NCI-H524 (cell line): ENCODE measurements around the gene SFXN1.
"Not testable (repeated sequence)": the region's sequence is repeated elsewhere in the genome, so short reads cannot be mapped to it uniquely, and the experiment has no call there.

Experiments
- DNase-seq, 2 experiments: peaks; one replicate each; lab custom pipeline; 2025; lab: John Stamatoyannopoulos, UW

Gene SFXN1

GRCh38 chr5:175494264-175495183 is 16.2 kb downstream of the SFXN1 start:
- no peak for DNase-seq

DNA sequence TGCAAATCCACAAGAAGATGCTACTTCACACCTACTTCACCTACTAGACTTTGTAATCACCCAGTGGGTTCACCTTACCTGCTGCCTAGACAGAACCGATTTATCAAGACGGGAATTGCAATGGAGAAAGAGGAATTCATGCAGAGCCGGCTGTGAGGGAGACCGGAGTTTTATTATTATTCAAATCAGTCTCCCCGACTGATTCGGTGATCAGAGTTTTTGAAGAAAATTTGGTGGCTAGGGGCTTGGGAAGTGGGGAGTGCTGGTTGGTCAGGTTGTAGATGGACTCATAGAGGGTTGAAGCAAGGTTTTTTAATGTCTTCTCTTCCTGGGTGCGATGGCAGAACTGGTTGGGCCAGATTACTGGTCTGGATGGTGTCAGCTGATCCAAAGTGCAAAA is 23.4 kb downstream of the SFXN1 start:
- no peak for DNase-seq

GRCh38 chr5:175507671-175508070 is 29.3 kb downstream of the SFXN1 start:
- not testable (repeated sequence) for DNase-seq

DNA sequence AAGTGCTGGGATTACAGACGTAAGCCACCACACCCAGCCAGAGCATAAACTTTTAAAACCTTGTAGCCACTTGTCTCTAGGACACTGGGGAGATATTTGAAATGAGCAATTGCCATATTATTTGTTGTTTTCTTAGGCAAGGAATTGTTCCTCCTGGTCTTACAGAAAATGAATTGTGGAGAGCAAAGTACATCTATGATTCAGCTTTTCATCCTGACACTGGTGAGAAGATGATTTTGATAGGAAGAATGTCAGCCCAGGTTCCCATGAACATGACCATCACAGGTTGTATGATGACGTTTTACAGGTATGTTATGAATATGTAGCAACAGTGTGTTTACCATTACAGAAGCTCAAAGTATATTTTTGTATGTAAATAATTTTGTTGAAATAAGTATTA is 30.5 kb downstream of the SFXN1 start:
- DNase-seq: no peak

- no peak for DNase-seq
Measured at GRCh38 chr5:175513297-175513696, 34.9 kb downstream of the SFXN1 start.

DNA sequence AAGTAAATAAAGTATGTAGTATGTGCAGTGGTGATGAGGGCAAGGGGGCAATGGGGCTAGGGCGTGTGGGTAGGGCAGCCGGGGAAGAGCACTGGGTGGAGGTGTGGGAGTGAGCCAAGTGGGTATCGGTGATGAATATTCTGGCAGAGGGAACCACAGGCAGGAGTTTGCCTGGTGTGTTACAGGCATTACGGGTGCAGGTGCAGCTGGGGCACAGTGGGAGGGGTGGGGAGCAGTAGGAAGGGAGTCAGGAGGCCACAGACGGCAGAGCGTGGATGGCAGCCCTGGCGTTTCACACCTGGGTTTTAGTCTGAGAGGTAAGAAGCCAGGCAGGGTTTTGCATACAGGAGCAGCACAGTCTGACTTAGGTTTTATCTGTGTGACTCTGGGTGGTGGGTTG is 35.4 kb downstream of the SFXN1 start:
- no peak for DNase-seq

DNA sequence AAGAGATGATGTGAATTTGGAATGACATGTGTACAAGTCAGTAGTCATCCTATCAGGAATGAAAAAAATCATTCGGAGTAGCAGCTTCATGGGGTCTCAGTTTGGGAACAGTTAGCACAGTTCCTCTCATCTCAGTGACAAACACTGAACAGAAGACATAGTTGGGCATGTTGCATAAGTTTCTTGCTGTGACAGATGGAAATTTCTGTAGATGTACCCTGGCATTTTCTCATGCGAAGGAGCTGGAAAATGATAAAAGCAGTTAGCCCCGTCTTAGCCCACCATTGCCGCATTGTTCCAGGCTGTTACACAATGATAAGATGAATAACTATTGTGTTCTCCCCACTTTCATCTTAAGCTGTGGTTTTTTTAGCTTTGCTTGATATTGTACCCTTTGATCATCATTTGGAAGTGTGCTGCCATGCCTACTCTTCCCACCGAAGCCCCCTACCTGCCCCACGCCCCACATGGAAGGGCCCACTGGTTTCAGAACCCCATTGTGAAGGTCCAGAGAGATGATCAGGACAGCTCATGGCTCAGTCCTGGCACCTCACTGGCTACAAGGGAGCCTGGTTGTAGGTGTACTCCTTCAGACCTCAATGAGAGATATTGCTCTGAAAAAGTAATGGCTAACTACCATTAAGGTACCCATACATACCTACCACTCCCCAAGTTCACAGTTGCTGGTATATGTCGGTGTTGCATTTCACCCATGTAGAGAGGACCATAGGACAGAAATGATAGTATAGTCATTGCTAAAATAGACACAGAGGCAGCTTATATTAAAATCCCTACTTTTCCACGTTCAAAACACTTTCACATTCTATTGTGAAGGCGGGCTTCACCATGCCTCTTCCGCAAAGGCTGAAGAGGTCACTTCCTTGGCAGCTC is 38.8 kb downstream of the SFXN1 start:
- DNase-seq: no peak

DNA sequence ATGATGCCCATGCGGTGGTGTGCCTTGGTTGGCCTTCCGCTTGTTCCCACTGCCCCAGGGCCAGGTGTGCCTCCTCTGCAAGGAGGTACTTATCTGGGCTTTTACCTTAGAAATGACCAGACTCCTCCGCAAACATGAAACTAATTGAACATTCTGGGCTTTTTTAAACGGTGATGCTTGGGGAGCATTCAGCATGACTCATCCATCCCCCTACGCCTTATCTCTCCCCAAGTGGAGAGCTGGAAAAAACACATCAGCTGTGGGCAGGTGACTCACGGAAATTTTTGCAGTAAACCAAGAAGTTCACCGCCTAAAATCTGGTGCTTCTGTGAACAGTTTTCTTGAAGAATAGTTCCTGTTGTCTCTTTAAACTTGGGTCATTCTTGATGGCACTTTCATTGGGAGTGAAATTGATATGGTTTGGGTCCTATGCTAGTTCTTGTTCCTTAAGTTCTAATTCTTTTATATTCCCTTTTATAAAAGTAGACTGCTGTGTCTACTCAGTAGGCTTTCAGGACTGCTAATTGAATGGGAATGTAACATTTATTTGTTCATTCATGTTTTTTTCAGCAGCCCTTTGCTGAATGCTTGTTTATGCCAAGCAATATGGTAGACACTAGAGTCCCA is 39.6 kb downstream of the SFXN1 start:
- DNase-seq: no peak

DNA sequence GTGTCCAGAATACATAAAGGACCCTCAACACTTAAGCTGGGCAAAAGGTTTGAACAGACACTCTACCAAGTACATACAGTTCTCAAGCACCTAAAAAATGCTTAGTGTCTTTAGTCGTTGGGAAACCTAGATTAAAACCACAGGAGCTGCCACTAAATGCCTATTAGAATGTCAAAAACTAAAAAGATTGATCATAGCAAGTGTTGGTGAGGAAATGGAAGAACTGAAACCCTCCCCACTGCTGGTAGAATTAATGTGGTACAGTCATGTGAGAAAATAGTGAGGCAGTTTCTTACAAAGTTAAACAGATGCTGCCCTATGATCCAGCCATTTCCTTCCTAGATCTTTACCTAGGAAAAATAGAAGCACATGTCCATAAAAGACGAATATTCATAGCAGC is 40.6 kb downstream of the SFXN1 start:
- no peak for DNase-seq

DNA sequence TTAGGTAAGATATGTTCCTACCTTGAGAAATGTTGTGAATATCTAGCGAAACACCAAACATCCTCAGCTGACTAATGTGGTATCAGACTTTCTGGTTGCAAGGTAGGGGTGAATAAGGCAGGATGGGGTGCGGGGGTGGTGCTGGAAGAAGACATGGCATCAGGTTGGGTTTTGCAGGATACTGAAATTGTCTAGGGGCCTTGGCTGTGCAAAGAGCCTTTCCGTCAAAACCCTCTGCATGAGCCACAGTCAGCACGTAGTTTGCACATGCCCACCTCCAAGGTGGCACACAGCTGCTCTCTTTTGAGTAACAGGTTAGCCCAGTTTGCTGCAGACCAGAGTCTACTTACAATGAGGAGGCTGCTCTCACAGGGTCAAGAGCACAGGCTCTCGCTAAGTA is 42.0 kb downstream of the SFXN1 start:
- peak in 1 of 2 experiments; percentile 85 for DNase-seq

DNA sequence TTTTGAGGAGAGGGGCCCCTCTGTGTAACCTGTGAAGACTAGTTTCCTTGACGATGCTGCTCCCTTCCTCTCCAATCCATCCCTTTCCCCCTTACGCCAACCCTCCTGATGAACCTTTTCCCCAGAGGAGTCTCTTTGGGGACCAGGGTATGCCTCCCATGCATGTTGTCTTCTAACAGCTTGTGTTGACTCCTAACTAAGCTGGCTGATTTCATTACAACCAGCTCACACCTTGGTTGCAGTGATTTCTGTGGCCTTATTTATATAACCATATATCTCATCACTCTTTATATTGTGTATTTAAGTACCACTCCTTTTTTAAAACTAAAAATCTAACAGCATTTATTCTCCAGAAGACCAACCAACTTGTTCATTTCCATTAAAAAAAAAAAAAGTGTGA is 42.5 kb downstream of the SFXN1 start:
- DNase-seq: no peak

DNA sequence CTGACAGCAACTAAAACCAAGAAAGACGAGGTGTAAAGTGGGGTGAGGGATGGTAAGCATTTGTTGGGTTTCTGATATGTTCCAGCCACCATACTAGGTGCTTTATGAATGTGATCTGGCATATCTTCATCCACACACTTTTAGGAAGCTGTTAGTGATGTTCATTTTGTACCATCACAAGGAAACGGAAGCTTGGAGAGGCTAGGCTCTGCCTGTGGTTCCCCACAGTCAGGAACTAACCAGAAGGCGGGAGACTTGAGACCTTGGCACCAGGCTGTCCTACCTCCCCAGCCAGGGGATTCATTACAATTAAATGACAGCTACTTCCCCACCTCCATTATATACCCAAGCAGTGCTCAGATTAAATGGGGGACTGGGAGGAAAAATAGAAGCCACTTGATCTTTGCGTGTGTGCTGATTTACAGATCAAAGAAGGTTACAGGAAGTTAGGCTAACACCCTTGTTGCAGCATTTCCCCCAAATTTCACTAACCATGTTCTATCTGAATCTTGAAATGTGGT is 43.0 kb downstream of the SFXN1 start:
- no peak for DNase-seq

GRCh38 chr5:175523292-175523691 is 44.9 kb downstream of the SFXN1 start:
- DNase-seq: no peak

DNA sequence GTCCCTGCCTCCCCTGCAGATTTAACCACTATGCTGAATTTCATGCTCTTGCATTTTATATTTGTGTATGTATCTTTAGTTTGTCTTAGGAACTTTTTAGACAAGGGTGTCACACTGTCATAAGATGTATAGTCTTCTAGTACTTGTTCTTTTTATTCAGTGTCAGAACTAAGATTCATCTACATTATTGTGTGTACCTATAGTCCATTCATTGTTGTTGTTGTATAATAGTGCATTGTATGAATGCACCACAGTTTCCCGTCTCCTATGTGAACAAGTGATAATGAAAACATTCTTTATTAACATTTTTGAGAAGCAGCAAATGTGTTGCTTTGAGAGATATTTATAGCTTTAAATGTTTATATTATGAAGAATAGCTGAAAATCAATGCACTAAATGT is 45.9 kb downstream of the SFXN1 start:
- no peak for DNase-seq

- no peak for DNase-seq
Measured at GRCh38 chr5:175526691-175527090, 48.3 kb downstream of the SFXN1 start.

GRCh38 chr5:175531361-175531760 is 53.0 kb downstream of the SFXN1 start:
- DNase-seq: no peak

DNA sequence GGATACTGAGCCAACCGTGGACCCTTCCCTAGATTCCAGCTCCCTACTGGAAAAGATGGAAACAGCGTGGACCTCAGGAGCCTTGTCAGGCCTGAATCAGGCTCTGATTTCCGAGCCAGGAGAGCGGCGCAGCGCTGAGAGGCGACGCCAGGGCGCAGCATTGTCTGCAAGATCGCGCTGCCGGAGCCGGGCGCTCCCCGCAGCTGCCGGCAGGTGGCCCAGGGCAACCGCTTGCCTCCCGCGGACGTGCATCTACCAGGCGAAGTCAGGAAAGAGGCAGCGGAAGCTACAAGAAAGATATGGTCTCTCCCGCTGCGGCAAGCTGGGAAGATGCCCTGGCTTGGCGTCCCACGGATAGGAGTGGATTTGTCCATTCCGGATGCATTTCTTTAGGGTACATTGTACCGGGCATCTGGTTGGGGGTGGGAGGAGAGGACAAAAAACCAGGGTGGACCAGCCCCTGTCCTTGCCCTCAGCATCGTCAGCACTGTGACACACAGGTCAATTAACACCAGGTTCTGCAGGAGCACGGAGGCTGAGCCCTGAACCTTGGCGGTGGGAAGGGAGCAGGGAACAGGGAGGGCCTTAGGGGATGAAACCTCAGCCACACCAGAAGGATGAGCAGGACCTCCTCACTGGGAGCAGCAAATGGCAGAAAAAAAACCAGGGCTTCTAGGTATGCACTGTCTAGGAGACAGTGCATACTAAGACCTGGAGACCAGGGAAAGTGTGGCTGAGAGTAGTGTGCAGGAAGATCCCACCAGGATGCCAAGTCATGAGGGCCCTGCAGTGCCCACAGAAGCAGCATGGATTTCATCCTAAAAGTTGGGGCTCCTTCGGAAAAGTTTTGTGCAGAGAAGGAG is 55.9 kb downstream of the SFXN1 start:
- DNase-seq: peak; percentile 46 to 87

DNA sequence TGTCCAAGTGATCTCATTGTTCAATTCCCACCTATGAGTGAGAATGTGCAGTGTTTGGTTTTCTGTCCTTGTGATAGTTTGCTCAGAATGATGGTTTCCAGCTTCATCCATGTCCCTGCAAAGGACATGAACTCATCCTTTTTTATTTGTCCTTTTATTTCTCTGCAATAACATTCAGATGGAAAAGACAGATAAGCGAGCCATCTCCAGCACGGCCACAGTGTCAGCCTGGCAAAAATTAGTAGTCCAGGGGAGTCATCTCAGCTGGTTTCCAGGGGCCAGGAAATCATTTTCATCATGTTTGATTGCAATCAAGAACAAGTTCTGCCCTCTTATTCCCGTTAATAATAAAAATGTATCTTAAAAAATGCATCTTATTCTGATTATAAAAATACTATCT is 57.0 kb downstream of the SFXN1 start:
- not testable (repeated sequence) for DNase-seq

- no peak for DNase-seq
Measured at GRCh38 chr5:175535796-175536195, 57.4 kb downstream of the SFXN1 start.

GRCh38 chr5:175538576-175538975 is 60.2 kb downstream of the SFXN1 start:
- no peak for DNase-seq

DNA sequence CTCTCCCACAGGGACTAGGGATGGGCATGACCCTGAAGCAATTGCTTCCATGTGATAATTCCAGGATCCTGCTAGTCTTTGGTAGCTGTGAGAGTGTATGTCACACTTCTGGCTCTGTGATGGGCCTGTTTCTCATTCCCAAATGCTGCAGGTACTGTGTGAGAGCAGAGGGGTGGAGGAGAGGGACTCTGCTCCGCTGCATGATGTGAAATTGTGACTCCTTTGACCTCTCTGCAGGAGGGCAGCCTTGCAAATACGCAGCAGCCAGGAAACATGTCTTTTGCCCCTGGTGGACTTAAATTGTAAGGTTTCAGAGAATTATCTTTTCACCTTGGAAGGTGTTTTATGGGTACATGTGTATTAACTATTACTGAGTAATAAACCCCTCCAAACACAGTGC is 61.6 kb downstream of the SFXN1 start:
- DNase-seq: no peak
